Panc1 (cell line): ENCODE data around the gene RNU6-7.

ENCODE experiments used
- CTCF ChIP-seq: fragments of 450-650 bp; IDR thresholded peaks from 2 replicates; pipeline ENCODE4 v1.5.1; 2017; ENCODE audit warnings: mild to moderate bottlenecking
- POLR2AphosphoS5 ChIP-seq: IDR thresholded peaks from 2 replicates; pipeline ENCODE4 v1.6.1; 2012; ENCODE audit warnings: mild to moderate bottlenecking, low read depth, low read length, moderate library complexity
- SIN3A ChIP-seq: IDR thresholded peaks from 2 replicates; pipeline ENCODE4 v1.6.1; 2012; ENCODE audit warnings: low read depth, mild to moderate bottlenecking, low read length, moderate library complexity, borderline replicate concordance; ENCODE audit not compliant: insufficient read depth
- TCF7L2 ChIP-seq: IDR thresholded peaks from 2 replicates; pipeline ENCODE4 v1.6.1; 2011; ENCODE audit warnings: mild to moderate bottlenecking, low read depth, low read length, inconsistent platforms
- TF ChIP-seq, protein P1 (sequence below), 2 experiments: IDR thresholded peaks; 2 replicates each; pipeline ENCODE4 v1.6.1; 2011 to 2012; ENCODE audit warnings: low read depth in 2 of 2, control low read depth in 1 of 2, low read length in 1 of 2, mild to moderate bottlenecking in 1 of 2, moderate library complexity in 1 of 2; ENCODE audit not compliant: insufficient read depth in 1 of 2

DNA sequence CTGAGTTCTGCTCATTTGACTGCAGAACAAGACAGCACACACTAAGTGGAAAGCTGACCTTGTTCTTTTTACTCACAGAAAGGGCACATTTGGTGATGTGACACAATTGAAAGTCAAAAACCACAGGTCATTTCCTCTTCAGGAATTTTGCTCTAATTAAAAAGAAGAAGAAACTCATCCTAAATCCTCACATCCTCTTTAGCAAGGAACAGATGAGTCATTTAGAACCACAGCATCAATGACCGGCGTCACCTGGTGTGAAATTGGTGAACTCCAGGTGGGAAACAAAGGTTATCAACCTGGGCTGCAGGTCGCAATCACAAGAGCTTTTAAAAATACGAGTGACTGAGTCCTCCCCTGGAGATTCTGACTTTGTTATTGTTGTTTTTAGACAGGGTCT lies 4.1 kb downstream of the RNU6-7 start:
- no peak for TF ChIP-seq CTCF
- TF ChIP-seq, protein P1, sequence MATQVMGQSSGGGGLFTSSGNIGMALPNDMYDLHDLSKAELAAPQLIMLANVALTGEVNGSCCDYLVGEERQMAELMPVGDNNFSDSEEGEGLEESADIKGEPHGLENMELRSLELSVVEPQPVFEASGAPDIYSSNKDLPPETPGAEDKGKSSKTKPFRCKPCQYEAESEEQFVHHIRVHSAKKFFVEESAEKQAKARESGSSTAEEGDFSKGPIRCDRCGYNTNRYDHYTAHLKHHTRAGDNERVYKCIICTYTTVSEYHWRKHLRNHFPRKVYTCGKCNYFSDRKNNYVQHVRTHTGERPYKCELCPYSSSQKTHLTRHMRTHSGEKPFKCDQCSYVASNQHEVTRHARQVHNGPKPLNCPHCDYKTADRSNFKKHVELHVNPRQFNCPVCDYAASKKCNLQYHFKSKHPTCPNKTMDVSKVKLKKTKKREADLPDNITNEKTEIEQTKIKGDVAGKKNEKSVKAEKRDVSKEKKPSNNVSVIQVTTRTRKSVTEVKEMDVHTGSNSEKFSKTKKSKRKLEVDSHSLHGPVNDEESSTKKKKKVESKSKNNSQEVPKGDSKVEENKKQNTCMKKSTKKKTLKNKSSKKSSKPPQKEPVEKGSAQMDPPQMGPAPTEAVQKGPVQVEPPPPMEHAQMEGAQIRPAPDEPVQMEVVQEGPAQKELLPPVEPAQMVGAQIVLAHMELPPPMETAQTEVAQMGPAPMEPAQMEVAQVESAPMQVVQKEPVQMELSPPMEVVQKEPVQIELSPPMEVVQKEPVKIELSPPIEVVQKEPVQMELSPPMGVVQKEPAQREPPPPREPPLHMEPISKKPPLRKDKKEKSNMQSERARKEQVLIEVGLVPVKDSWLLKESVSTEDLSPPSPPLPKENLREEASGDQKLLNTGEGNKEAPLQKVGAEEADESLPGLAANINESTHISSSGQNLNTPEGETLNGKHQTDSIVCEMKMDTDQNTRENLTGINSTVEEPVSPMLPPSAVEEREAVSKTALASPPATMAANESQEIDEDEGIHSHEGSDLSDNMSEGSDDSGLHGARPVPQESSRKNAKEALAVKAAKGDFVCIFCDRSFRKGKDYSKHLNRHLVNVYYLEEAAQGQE (IDR thresholded peaks at IDR 0.05; ENCODE audit: insufficient read depth in 1 of 2, low read depth in 2 of 2, low read length in 1 of 2), result no peak
- TF ChIP-seq POLR2AphosphoS5, result no peak
- TF ChIP-seq SIN3A, result no peak
- no peak for TF ChIP-seq TCF7L2
